ENCODE results near the gene SERF1B.
"Not testable (repeated sequence)": the region's sequence is repeated elsewhere in the genome, so short reads cannot be mapped to it uniquely, and the experiment has no call there.

- not testable (repeated sequence) for TF ChIP-seq LEF1 (IDR thresholded peaks at IDR 0.05; ENCODE audit: borderline replicate concordance); FOXA1 (IDR thresholded peaks at IDR 0.05); L3MBTL2 (conservative IDR thresholded peaks at IDR 0.05)
Measured at GRCh38 chr5:69991713-69992112, 33.3 kb upstream of the SERF1B start.
